Spinal cord (tissue), 10 donors: Measurements from ENCODE around the gene PACS1. TPM values are rescaled to one million over a fixed set of nuclear protein-coding genes. Genes with fewer than 3 reads are reported as not detected.

Experiments
- DNase-seq, 6 donors: peaks; one replicate each; pipeline versions ENCODE4 v3.0.0 to v3.0.0-alpha.2; 2013 to 2015; ENCODE audit warnings: low spot score in 6 of 6, low read depth in 4 of 6
- H3K27ac ChIP-seq: one replicate; pipeline ENCODE4 v1.5.1; 2013; ENCODE audit warnings: low read depth, low read length, control low read depth
- H3K27me3 ChIP-seq: one replicate; pipeline ENCODE4 v1.6.1; 2013; ENCODE audit warnings: low read length; ENCODE audit not compliant: control insufficient read depth, insufficient read depth
- H3K36me3 ChIP-seq: one replicate; pipeline ENCODE4 v1.6.1; 2013; ENCODE audit warnings: low read length; ENCODE audit not compliant: control insufficient read depth, insufficient read depth
- H3K4me1 ChIP-seq: one replicate; pipeline ENCODE4 v1.6.1; 2013; ENCODE audit warnings: low read length; ENCODE audit not compliant: control insufficient read depth, insufficient read depth
- H3K4me3 ChIP-seq: one replicate; pipeline ENCODE4 v1.5.1; 2013; ENCODE audit warnings: low read depth, low read length, control low read depth
- H3K9me3 ChIP-seq: one replicate; pipeline ENCODE4 v1.6.1; 2013; ENCODE audit warnings: low read length; ENCODE audit not compliant: control insufficient read depth, insufficient read depth
- WGBS: methylation state at CpG from one replicate; pipeline ENCODE4 v1.1.5; 2013; ENCODE audit warnings: missing lambda C conversion rate; ENCODE audit not compliant: insufficient coverage; 5-methylcytosine and 5-hydroxymethylcytosine counted together
- polyA plus RNA-seq, 2 donors: library from polyadenylated mRNA; unstranded; fragments of 120-200 nt; gene quantifications; one replicate each; pipeline ENCODE4 v1.2.1, GENCODE V29; 2013; ENCODE audit not compliant: insufficient read length in 2 of 2
- total RNA-seq, 2 donors: library from RNA; depleted of rRNA in 1 of 2; stranded (reverse); fragments of 120-200 nt in 1 of 2; fragments of >200 nt in 1 of 2; gene quantifications; one replicate each; pipeline versions ENCODE4 v1.2.3 to v1.2.4, GENCODE V29; 2013 to 2014
- donor health status: healthy.

The PACS1 gene
- total and polyA plus RNA-seq, 4 donors, result 29.9 to 114 (median 72.1) TPM

DNA sequence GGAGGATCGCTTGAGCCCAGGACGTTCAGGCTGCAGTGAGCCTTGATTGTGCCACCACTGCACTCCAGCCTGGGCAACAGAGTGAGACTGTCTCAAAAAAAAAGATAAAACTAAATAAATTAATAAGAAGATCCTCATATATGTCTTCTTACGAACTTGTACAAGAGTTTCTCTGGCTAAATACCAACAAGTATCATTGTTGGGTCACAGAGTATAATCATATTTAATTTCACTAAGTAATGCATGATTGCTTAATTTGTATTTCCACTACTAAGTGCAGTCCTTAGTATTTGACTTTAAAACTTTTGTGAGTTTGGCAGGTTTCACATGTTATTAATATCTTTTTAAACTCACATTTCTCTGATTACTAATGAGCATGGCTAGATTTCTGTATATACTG, 60.9 kb downstream of the PACS1 start:
- Histone ChIP-seq H3K9me3 (no peaks in the 10 kb centered on the region), H3K36me3 (no peaks in the 10 kb centered on the region), H3K4me3 (no peak overlapping the region), H3K4me1 (peaks cover 3% of the 10 kb centered on the region), H3K27ac (no peak overlapping the region), H3K27me3 (no peaks in the 10 kb centered on the region)
- no CpG with 5 or more reads among the region's 3 CpGs for WGBS
- no peak for DNase-seq

DNA sequence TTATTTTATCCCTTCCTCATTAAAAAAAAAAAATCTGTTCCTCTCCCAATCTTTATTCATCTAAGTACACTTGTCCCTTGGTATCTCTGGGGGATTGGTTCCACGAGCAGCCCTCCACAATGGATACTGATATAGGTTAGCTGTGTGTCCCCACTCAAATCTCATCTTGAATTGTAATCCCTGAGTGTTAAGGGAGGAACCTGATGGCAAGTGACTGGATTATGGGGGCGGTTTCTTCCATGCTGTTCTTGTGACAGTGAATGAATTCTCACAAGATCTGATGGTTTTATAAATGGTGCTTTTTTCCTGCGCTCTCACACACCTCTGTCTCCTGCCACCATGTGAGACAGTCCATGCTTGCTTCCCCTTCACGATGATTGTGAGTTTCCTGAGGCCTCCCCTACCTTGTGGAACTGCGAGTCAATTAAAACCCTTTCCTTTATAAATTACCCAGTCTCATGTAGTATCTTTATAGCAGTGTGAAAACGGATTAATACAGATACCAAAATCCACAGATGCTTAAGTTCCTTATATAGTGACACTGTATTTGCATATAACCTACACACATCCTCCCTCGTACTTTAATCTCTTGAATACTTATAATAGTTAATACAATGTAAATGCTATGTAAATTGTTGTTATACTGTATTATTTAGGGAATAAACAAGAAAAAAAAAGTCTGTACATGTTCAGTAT, 62.0 kb downstream of the PACS1 start:
- WGBS, result no CpG with 5 or more reads among the region's 7 CpGs
- no peak for DNase-seq
- Histone ChIP-seq H3K27me3 (no peaks in the 10 kb centered on the region), H3K4me3 (no peak overlapping the region), H3K36me3 (no peaks in the 10 kb centered on the region), H3K27ac (no peak overlapping the region), H3K9me3 (no peaks in the 10 kb centered on the region), H3K4me1 (peaks cover 2% of the 10 kb centered on the region)

DNA sequence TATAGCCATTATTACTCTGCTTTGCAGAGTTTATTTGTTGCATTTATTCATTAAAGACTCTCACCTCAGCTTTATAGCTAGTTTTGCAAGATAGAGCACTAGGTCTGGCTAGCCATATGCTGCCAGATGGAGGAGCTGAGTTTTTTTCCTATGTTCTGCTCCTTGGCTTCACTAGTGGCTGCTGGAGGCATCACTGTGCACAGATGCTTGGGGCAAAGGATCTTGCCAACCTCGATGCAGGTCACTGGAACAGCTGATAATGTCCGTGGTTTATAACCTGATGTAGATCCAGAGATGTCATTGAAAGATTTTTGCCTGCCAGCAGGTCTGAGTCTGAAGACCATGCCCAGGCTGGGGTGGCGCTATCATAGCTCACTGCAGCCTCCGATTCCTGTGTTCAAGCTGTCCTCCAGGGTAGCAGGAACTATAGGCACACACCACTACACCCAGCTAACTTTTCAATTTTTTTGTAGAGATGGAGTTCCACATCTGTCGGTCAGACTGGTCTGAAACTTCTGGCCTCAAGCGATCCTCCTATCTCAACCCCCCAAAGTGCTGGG, 63.2 kb downstream of the PACS1 start:
- no peaks in the 10 kb centered on the region for H3K36me3 ChIP-seq
- peak in 2 of 6 donors; percentile 44 to 50 for DNase-seq
- no peaks in the 10 kb centered on the region for H3K4me1 ChIP-seq
- no peaks in the 10 kb centered on the region for H3K9me3 ChIP-seq
- H3K4me3 ChIP-seq, result no peak overlapping the region
- 86% methylated on average over 6 of the region's 6 CpGs for WGBS
- H3K27ac ChIP-seq, result no peak overlapping the region
- no peaks in the 10 kb centered on the region for H3K27me3 ChIP-seq

DNA sequence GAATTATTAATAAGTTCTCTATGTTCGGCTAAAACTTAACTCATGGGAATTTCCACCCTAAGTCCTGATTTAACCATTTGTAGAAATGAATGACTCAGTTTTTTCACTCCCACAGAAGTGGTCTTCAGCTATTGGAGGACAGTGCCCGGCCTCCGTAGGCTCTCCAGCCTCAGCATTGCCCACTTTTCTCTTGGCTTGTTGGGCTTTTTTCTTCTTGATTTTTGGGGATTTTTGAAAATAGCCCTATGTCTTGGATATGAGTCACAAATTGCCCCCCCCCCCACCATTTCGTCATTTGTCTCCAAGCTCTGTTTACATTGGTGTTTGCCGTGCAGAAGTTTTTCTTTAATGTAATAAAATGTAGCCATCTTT, 66.7 kb downstream of the PACS1 start:
- DNase-seq, result no peak
- Histone ChIP-seq H3K4me1 (no peaks in the 10 kb centered on the region), H3K27me3 (no peaks in the 10 kb centered on the region), H3K27ac (no peak overlapping the region), H3K4me3 (no peak overlapping the region), H3K36me3 (no peaks in the 10 kb centered on the region), H3K9me3 (no peaks in the 10 kb centered on the region)
- WGBS, result no CpG with 5 or more reads among the region's 5 CpGs

DNA sequence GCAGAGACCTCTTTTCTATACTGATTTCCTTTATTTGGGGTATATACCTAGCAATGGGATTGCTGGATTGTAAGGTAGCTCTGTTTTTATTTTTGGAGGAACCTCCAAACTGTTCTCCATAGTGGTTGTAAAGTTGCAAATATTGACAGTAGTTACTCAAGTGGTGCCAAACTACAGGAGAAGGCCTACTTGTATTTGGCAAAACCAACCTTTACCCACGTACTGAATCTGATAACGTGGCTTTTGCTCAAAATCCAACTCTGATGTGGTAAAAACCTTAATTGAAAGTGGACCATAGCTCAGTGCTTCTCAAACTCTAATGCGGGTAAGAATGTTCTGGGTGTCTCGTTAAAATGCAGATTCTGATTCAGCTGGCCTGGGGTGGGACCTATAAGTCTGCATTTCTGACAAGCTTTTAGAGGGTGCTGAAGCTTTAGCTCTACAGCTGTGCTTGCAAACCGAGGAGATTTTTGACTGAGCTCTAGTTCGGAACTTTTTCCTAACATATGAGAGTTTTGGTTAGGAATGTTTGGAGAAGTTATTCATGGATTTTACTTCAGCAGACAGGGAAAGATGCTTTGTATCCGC, 69.8 kb downstream of the PACS1 start:
- no peak for DNase-seq
- Histone ChIP-seq H3K9me3 (no peaks in the 10 kb centered on the region), H3K4me1 (no peaks in the 10 kb centered on the region), H3K27ac (no peak overlapping the region), H3K27me3 (no peaks in the 10 kb centered on the region), H3K36me3 (no peaks in the 10 kb centered on the region), H3K4me3 (no peak overlapping the region)
- 64% methylated on average over 5 of the region's 7 CpGs for WGBS

DNA sequence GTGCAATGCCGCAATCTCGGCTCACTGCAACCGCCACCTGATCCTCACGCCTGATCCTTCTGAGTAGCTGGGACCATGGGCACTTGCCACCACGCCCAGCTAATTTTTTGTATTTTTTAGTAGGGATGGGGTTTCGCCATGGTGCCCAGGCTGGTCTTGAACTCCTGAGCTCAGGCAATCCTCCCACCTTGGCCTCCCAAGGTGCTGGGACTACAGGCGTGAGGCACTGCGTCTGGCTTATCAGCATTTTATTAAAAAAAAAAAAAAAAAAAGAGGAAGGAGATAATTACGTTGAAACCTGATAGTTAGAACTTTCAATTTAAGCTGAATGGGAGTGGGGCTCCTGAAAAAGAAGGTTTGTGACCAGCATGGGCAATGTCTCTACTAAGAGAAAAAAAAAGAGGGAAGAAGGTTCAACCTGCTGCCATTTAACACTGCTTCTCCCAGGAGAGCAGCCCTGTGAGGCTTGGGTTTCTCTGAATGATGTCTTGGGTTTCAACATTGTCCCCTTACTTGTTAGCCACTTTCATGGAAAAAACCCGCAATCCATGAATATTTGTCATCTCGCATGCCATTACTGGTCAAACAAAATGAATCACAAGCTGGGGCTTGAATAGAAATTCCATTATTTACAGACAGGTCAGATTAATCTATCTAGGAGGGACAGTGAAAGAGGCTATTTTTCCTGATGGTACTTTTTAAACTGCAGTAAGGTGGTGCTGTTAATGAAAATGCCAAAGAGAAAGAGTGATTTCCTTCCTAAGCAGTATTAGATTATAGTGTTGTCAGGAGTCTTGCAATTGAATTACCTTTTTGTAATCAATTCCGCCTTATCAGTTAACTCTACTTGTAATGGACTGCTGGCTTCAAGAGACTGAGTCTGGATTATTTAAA, 72.5 kb downstream of the PACS1 start:
- Histone ChIP-seq H3K27me3 (no peaks in the 10 kb centered on the region), H3K4me1 (no peaks in the 10 kb centered on the region), H3K9me3 (no peaks in the 10 kb centered on the region), H3K36me3 (no peaks in the 10 kb centered on the region), H3K4me3 (no peak overlapping the region), H3K27ac (no peak overlapping the region)
- 100% methylated on average over 5 of the region's 12 CpGs for WGBS
- DNase-seq, result peak in 1 of 6 donors; percentile 62

DNA sequence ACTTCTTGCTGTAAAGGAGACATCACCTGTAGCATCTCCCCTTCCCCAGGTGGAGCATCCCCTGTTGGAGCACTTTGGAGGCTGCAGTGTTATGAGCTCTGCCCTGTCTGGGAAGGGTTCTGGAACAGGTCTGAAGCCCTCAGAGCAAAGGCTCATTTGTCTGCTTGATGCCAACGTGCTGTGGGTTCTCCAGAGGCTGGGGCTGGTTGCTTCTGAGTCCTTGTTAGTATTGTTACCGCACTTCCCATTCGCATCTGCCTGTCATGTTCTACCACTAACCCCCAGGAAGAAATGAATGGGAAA, 73.1 kb downstream of the PACS1 start:
- H3K27ac ChIP-seq, result no peak overlapping the region
- DNase-seq, result no peak
- H3K4me1 ChIP-seq, result no peaks in the 10 kb centered on the region
- no peak overlapping the region for H3K4me3 ChIP-seq
- H3K9me3 ChIP-seq, result no peaks in the 10 kb centered on the region
- H3K27me3 ChIP-seq, result no peaks in the 10 kb centered on the region
- H3K36me3 ChIP-seq, result no peaks in the 10 kb centered on the region
- WGBS, result no CpG with 5 or more reads among the region's 3 CpGs

DNA sequence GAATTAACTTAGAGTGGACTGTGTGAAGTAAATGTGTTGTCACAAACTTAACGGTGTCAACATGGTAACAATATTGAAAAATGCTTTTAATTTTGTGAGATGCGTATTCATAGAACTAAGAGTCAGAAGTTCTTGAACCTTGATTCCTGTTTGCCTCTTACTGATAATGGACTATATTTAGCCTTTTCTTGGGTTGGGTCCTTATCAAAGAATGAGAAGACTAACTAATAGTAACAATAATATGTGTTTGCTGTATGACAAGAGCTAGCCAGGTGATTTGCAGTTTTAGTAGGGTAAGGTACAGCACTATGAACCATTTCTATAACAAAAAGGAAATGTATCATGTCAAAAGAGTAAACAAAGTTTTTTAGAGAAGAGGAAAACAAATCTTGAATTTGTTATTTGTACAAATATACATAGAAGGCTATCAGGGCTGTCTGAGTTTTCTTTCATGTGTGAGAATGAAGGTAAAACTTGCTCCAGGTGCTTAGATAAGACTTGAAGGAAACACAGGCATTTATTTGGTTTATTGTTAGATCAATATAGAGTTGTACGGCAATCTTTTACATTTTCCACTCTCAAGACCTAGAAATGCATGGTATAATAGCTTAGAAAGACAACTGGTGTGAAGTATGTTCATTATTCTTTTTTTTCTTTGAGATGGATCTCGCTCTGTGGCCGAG, 74.1 kb downstream of the PACS1 start:
- H3K9me3 ChIP-seq, result no peaks in the 10 kb centered on the region
- DNase-seq, result no peak
- H3K4me3 ChIP-seq, result no peak overlapping the region
- no peaks in the 10 kb centered on the region for H3K36me3 ChIP-seq
- no peaks in the 10 kb centered on the region for H3K4me1 ChIP-seq
- H3K27me3 ChIP-seq, result no peaks in the 10 kb centered on the region
- WGBS, result 100% methylated on average over 2 of the region's 5 CpGs
- no peak overlapping the region for H3K27ac ChIP-seq

DNA sequence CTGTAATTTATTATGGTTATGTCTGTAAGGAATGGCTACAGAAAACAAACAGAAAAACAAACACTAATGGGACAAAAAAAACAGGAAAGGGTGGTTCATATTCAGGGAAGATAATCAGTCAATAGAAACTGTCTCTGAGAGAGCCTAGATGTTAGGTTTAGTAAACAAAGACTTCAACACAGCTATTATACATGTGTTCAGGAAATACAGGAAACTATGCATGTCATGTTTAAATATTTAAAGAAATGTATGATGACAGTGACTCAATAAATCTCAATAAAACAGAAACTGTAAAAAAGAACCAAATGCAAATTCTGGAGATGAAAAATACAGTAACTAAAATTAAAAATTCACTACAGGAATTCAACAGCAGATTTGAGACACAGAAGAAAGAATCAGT, 76.0 kb downstream of the PACS1 start:
- H3K36me3 ChIP-seq, result no peaks in the 10 kb centered on the region
- H3K4me1 ChIP-seq, result no peaks in the 10 kb centered on the region
- no peaks in the 10 kb centered on the region for H3K9me3 ChIP-seq
- no peak for DNase-seq
- no peak overlapping the region for H3K27ac ChIP-seq
- H3K4me3 ChIP-seq, result no peak overlapping the region
- no peaks in the 10 kb centered on the region for H3K27me3 ChIP-seq
